GM21529 (cell line): ENCODE measurements around the gene FAS.

Experiments used
- ATAC-seq: cut with Tn5 transposase; IDR thresholded peaks from one replicate; pipeline ENCODE4 v1.9.1; 2021; ENCODE audit not compliant: unreplicated experiment

The FAS gene

DNA sequence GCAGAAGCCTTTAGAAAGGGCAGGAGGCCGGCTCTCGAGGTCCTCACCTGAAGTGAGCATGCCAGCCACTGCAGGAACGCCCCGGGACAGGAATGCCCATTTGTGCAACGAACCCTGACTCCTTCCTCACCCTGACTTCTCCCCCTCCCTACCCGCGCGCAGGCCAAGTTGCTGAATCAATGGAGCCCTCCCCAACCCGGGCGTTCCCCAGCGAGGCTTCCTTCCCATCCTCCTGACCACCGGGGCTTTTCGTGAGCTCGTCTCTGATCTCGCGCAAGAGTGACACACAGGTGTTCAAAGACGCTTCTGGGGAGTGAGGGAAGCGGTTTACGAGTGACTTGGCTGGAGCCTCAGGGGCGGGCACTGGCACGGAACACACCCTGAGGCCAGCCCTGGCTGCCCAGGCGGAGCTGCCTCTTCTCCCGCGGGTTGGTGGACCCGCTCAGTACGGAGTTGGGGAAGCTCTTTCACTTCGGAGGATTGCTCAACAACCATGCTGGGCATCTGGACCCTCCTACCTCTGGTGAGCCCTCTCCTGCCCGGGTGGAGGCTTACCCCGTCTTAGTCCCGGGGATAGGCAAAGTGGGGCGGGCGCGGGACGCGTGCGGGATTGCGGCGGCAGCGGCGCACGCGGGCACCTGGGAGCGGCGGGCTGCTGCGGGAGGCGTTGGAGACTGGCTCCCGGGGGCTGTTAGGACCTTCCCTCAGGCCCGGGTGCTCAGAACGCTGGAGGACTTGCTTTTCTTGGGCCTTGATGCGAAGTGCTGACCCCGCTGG, at the start of gene FAS:
Gene FAS, plus strand, starts transcription at position 415 of the 777 bp plus-strand sequence. Its CDS starts 79 bp downstream, at position 494.
- ATAC-seq = peak; percentile 59

DNA sequence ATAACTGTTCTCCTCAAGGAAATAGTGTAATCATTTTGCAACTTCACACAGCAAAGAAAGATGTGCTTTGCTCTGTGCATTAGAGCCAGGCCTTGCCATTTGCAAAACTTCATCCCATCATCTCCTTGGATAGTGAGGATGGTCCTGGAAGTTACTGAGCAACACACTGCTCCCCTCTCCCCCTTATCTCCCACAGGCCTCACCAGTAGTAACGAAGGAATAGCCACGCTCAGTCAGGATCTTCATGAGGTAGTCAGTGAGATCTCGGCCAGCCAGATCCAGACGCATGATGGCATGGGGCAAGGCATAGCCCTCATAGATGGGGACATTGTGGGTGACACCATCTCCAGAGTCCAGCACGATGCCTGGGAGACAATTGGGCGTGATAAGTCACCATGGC, 49.6 kb upstream of the FAS start:
- ATAC-seq = no peak

DNA sequence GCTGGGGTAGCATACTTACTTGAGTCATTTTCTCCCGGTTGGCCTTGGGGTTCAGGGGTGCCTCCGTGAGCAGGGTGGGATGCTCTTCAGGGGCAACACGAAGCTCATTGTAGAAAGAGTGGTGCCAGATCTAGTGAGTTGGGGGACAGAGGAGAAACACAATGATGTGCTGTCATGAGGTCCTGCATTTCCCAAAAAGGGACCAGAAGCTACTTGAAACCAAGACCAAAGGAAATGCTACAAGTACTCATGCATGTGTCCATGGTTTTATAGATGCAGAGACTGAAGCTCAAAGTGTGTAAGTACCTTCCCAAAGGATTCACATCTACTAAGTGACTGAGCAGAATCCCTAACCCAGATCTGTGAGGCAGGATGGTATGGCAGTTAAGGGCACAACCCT, 46.8 kb upstream of the FAS start:
- ATAC-seq = no peak

DNA sequence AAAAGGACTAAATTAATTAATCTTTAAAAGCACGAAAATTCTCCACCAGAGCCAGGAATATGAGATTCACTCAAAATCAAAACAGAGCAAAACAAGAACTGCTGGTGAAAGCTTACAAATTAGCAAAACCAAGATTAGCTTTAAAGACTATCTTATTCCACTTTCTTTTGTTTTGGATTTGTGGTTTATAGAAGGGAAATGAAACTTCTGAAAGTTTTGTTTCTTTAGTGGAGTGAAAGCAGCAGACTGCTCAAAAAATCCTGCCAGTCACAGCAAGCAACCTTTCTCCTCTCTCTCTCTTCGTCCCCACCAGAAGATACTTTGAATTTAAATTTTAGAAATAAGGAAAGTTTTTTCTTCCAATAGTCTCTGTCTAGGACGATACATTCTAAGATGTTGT, 45.8 kb upstream of the FAS start:
- peak; percentile 82 for ATAC-seq

DNA sequence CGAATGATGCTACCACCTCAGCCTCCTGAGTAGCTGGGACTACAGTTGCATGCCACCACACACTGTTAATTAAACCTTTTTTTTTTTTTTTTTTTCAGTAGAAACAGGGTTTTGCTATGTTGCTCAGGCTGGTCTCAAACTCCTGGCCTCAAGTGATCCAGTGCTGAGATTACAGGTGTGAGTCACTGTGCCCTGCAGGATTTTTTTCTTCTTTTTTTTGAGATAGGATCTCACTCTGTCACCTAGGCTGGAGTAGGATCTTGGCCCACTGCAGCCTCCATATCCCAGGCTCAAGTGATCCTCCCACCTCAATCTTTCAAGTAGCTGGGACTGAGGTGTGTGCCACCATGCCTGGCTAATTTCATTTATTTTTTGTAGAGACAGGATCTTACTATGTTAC, 44.4 kb upstream of the FAS start:
- no peak for ATAC-seq

DNA sequence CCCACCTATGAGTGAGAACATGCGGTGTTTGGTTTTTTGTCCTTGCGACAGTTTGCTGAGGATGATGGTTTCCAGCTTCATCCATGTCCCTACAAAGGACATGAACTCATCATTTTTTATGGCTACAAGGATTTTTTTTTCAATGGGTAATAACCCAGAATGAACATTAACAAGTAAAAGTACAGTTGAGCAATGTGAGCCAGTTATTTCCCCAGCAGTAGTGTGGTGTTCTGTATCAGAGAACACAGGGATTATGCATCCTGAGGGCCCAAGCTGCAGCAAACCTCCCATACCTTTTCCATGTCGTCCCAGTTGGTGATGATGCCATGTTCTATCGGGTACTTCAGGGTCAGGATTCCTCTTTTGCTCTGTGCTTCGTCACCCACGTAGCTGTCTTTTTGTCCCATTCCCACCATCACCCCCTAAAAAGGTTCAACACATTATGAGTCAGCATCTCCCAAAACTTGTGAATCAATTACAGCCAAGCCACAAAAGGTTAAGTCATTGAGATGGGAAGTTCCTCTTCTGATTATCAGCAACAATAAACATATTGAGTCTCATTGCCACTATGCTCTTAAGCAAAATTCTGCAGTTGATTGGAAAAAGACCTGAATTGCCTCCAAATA, 43.5 kb upstream of the FAS start:
- ATAC-seq = no peak

DNA sequence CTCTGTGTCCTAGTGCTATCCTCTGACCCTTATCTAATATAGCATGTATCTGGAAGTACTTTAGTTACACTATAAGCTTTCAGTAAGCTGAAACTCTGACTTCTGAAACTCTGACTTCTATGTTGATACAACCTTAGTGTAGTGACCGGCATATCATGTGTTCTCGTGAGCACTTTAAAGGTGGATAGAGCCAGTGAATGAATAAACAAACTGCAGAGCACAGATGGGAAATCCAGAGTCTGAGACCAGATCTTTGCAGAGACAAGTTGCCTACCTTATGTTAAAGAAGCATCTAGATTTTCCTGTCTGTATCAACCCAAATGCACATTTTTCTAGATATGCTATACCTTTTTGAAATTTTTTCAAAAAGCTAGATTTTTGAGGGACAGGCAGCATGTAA, 41.5 kb upstream of the FAS start:
- no peak for ATAC-seq

DNA sequence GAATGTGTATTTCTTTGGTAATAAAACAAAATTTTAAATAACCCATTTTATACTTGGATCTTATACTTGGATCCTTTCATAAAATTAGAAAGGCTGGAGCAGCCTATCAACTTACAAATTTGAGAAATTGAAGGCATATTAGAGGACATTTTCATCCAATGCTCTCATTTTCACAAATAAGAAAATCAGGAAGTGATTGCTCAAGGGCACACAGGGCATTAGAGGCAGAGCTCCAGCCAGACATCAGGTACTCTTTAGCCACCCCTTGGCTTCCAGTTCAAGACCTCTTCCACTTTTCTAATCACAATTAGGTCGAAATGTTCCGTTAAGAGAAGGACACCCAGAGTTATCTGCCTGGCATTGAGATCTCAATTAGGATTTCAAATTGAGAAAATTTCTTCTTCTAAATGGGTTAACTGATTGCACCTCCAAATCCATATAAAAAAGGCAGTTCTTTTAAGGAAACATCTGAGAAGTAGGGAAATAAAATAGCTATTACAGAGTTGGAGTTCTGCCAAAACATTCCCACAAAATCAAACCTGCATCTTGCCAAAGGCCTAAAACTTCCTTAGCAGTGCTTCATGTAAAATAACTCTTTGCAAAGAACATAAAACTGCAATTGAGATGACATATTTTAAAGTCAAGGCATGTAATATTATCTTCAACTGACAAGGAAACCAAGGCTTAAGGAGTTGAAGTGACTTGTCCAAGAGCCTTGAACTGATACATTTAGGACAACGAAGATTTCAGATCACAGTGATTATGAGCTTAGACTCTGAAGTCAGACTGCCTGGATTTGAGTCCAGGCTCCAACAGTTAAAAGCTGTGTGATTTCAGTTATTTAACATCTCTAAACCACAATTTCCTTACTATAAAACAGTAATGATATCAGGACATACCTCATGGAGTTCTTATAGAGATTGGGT, 40.4 kb upstream of the FAS start:
- no peak for ATAC-seq

DNA sequence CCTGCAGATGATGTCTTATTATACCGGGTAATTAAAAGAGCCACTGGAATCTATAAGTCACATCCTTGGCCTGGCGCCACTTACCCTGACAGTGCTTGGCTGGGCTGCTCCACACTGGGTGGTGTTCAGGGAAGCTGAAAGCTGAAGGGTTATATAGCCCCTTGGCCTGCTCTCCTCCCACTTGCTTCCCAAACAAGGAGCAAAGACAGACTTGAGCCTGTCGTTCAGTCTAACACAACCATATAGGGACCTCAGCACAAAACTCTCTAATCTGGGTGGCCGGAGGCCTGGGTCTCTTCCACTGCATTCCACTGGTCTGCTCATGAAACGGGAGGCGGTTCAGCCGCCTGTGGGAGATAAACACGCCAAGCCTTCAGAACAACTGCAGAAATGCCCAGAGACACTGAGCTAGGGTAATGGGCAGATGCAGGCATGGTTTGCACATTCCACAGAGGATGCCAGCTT, 37.9 kb upstream of the FAS start, which contains the start of gene ACTA2:
Gene ACTA2, minus strand, starts transcription at position 127 of the 465 bp plus-strand sequence. CDS start 3,843 bp downstream, outside the sequence.
- ATAC-seq = no peak

DNA sequence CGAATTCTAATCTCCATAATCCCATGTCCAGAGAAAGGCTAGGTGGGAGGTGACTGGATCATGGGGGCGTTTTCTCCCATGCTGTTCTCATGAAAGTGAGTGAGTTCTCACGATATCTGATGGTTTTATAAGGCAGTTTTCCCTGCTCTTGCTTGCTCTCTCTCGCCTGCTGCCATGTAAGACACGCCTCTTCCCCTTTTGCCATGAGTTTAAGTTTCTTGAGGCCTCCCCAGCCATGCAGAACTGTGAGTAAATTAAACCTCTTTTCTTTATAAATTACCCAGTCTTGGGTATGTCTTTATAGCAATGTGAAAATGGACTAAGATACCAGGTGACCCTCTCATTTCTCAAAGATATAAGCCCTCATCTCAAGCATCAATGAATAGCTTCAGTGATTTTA, 36.9 kb upstream of the FAS start:
- no peak for ATAC-seq

DNA sequence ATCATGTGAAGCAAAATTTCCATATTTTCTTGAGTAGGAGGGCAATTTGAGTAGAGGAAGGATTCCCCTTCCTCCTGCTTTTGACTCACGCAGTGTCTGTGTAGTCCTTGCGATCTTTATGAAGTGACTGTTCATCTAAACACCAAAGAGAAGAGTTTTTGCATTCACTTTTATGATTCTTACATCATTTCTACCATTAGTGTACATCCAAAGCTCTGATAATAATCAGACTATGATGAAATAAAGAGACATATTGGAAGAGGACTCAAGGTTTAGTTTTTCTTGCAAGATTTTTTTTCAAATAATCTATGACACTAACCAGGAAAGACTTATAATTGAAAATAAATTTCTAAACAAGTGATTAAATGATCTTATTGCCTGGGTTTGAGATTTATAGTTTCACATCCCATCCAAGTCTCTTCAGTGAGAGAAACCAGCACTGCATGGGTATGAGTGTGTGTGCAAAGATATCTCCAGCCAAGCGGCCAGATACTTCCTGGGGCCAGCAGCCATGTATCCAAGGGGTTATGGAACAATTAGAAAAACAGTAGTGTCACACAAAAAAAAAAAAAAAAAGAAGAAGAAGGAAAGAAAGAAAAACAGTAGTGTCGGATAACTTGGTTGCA, 36.0 kb upstream of the FAS start:
- no peak for ATAC-seq

DNA sequence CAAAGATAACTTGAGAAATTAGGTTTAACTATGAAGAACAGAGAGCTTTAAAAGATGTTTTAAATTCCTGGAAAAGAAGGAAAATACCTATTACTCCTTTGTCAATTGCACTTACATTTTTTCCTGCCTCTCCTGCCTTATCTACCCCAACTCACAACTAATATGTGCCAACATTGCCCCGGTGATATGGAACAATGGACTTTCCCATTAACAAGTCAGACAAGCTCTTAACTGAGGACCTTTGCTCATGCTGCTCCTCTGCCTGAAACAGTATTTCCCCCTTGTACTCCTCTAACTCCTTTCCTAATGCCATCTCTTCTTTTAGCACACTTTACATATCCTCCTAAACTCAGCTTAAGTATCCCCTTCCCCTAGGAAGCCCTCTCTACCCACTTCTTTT, 33.2 kb upstream of the FAS start:
- ATAC-seq = no peak

DNA sequence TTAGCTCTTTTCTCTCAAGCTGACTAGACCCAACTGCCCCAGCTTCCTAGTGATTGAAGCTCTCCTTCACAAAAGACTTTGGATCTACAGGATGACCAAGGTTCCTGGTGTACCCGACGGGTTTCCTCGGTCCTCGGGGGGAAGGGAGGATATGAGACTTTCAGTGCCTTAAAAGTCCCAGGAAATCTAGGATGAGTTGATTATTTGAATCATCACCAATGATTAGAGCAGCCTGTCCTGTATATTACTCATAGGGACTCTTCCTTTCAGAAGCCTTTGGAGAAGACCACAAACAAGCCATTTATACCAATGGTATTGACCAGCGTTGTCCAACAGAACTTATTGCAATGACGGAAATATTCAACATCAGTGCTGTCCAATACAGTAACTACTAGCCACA, 31.9 kb upstream of the FAS start:
- ATAC-seq = no peak

DNA sequence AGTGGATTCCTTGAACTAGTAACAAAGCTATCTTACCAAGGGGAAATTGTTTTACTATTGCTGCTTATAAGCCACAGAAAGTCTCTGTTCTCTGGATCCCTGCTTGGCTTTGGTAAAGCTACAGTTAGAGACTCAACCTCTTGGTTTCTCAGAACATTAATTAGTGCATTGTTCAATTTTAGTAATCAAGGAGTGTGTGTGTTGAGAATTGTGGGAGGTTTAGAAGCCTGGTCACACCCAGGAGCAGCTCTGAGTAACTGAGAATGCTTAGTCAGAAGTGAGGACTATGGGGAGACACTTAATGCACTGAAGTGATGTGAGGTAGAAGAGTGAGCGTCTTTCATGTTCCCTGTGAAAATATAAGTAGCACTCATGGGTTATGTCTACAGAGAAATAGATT, 29.8 kb upstream of the FAS start:
- ATAC-seq = no peak

DNA sequence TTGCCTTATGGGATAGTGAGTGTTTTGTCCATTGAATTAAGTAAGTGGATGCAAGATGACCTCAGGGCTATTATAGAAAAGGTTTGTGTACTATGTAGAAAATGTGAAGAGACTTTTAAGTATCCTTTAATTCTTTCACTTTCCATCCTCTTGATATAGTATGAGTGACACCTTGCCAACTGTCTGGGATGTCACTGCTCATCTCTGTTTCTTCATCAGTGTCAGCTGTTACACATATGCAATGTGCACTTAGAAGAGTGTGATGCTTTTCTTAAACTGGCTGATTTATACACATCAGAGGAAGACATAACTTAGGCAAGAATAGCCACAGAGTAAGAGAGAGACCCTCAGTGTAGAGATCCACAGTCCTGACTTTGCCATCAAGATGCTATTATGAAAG, 29.3 kb upstream of the FAS start:
- no peak for ATAC-seq

DNA sequence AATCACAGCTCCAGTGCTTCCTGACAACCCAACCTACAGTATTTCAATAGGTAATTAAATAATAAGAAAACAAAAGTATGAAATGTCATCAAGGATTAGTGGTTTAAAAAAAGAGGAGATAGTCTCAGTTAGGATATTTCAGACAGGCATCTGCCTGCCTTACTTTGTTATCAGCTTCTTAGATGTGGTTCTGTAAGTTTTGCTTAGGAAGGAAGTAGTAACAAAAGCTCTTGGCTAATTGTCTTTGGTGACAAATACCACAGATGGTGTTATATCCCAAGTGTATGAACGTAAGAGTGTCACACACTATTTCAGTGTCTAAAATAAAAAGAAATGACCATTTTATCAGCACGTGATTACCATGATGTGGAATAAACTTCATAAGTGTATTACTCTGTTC, 28.3 kb upstream of the FAS start:
- no peak for ATAC-seq

DNA sequence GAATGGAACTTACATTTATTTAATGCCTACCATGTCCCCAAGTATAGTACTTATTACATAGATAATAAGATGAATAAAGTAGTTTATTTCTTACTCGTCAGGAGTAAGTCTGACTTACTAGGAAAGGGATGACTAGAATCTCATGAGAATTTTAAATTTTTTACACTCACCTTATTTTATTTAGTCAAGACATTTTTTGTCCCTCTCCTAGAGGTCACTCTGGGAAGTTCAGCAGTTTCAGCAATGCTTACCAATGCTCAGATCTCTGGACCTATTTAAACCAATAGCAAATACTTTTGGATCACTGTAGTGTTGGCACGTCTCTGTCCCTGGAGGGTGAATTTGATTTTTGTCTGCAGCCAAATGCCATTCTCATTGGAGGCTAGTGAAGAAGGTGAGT, 27.3 kb upstream of the FAS start:
- no peak for ATAC-seq

DNA sequence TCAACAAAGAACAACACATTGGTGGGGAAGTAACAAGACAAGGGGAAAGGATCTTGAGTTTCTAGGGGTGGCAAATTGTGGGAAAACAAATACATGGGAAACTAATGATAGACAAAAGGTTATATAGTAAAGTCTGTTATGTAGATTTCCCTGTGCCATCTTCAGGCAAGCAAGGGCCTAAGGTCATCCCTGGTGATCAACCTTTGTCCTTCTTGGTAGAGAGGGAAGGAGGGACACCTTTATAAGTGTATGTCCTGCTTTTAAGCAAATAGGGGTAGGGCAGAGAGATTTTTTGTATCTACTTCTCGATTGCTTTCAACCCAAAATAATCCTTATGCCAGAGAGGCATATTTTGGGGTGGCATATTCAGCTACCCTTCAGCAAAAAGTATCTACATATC, 26.2 kb upstream of the FAS start:
- no peak for ATAC-seq

DNA sequence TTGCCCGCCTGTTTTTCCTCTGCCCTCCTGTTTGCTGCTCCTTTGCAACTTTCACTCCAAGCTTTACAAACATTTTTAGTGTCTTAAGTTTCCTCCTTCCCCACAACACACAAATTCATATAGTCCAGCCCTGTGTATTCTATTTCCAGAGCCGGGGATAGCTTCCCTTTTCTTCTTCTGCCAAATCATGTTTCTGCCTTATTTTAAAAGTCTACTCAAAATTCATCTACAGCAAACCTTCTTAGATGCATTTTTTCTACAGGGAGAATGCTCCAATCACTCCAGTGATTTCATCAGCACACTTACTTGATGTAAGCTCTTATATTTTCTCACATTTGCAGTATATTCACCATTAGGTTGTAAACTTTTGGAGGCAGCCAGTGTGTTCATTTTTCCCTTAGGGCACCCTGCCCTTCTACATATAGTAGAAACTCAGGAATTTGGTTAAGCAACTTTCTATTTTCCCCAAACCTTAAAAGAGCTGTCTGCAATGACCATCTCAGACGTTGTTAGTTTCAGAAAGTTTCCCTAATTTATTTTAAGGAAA, 25.7 kb upstream of the FAS start:
- no peak for ATAC-seq

DNA sequence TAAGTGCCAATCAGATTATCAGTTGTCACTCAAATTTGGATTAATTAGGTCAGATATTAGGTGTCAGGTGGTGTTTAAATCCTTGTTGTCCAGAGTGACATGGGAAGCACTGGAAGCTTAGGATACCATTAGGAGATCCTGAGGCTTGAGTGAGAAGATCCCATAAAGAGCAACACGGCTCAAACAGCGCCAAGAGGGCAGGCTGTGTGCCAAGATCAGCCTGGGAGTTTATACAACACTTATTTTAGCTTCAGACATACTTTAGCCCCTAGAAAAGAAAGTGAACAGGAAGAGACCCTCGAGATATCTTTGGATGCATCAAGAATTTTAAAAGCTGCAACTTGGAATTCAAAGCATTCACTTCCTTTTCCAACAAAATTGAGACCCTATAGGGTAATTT, 23.8 kb upstream of the FAS start:
- ATAC-seq = no peak

DNA sequence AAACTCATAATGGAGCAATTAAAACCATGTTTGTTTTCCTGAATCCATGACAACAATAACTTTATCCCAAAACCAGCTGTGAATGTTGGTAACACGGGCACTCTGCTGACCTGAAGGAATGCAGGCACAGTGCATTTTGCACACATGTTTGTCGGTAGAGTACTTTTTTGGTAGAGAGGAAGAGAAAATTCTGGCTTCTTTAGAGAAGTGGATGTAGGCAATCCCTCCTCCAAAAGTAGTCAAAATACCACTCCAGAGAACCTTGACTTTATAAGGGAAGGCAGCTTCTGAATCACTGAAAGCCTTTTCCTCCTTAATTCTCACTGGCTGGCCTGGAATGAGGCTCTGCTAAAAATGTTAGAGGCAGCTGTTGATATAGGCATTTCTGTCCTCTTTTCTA, 22.2 kb upstream of the FAS start:
- no peak for ATAC-seq
